ENCODE measurements around the gene SLC12A5.
"Not testable (repeated sequence)": the region's sequence is repeated elsewhere in the genome, so short reads cannot be mapped to it uniquely, and the experiment has no call there.

The SLC12A5 gene

GRCh38 chr20:46028772-46029371 lies at the start of gene SLC12A5:
Gene SLC12A5 (plus strand): TSS chr20:46029215. CDS start chr20:46029345, 130 bp downstream.
- DNase-seq (ENCODE audit: low read depth), result no peak

- DNase-seq (ENCODE audit: low read depth), result no peak
Measured at GRCh38 chr20:45981261-45981660, 47.8 kb upstream of the SLC12A5 start.

GRCh38 chr20:45983279-45983743 lies 45.7 kb upstream of the SLC12A5 start:
- DNase-seq (ENCODE audit: low read depth), result no peak

GRCh38 chr20:45985573-45985972 lies 43.4 kb upstream of the SLC12A5 start:
- no peak for DNase-seq (ENCODE audit: low read depth)

GRCh38 chr20:45987108-45987780 lies 41.8 kb upstream of the SLC12A5 start:
- peak; percentile 68 for DNase-seq (ENCODE audit: low read depth)

GRCh38 chr20:45988830-45989229 lies 40.2 kb upstream of the SLC12A5 start:
- DNase-seq (ENCODE audit: low read depth), result not testable (repeated sequence)

- no peak for DNase-seq (ENCODE audit: low read depth)
Measured at GRCh38 chr20:45991616-45992015, 37.4 kb upstream of the SLC12A5 start.

- no peak for DNase-seq (ENCODE audit: low read depth)
Measured at GRCh38 chr20:45993197-45993951, 35.6 kb upstream of the SLC12A5 start.

- DNase-seq (ENCODE audit: low read depth), result no peak
Measured at GRCh38 chr20:45994761-45995493, 34.1 kb upstream of the SLC12A5 start.

- DNase-seq (ENCODE audit: low read depth), result not testable (repeated sequence)
Measured at GRCh38 chr20:45995495-45996097, 33.4 kb upstream of the SLC12A5 start.

- DNase-seq (ENCODE audit: low read depth), result no peak
Measured at GRCh38 chr20:45997187-45997586, 31.8 kb upstream of the SLC12A5 start.

- DNase-seq (ENCODE audit: low read depth), result no peak
Measured at GRCh38 chr20:45998337-45998736, 30.7 kb upstream of the SLC12A5 start.

- DNase-seq (ENCODE audit: low read depth), result no peak
Measured at GRCh38 chr20:45998761-45999160, 30.3 kb upstream of the SLC12A5 start.

GRCh38 chr20:45999557-46000261 lies 29.3 kb upstream of the SLC12A5 start:
- DNase-seq (ENCODE audit: low read depth), result no peak

GRCh38 chr20:46000262-46000996 lies 28.6 kb upstream of the SLC12A5 start:
- no peak for DNase-seq (ENCODE audit: low read depth)

GRCh38 chr20:46001498-46001897 lies 27.5 kb upstream of the SLC12A5 start:
- DNase-seq (ENCODE audit: low read depth), result no peak

GRCh38 chr20:46002008-46002407 lies 27.0 kb upstream of the SLC12A5 start:
- no peak for DNase-seq (ENCODE audit: low read depth)

GRCh38 chr20:46004187-46004586 lies 24.8 kb upstream of the SLC12A5 start:
- DNase-seq (ENCODE audit: low read depth), result no peak

- no peak for DNase-seq (ENCODE audit: low read depth)
Measured at GRCh38 chr20:46004889-46005473, 24.0 kb upstream of the SLC12A5 start.
